A549 (cell line): ENCODE results near the gene TESMIN. TPM values are rescaled to one million over a fixed set of nuclear protein-coding genes. Genes with fewer than 3 reads are reported as not detected.

Experiments
- ATAC-seq, 2 experiments: fragments of 200-7000 bp in 1 of 2; fragments of >200 bp in 1 of 2; cut with Nextera tagmentation in 1 of 2; cut with Tn5 transposase in 1 of 2; 3 replicates each; pipeline versions ENCODE4 v1.8.0 to v1.9.1; 2018 to 2020; ENCODE audit warnings: mild to moderate bottlenecking in 1 of 2, moderate library complexity in 1 of 2
- CTCF ChIA-PET: fragments of 300-600 bp; sonication (Branson Sonifier 250); formaldehyde crosslinking; extraction: SDS; loops from one replicate; lab custom pipeline; 2021; ENCODE audit warnings: antibody characterized with exemption, inconsistent platforms; lab: Yijun Ruan, JAX
- POLR2A ChIA-PET: fragments of 350-600 bp; formaldehyde crosslinking; extraction: SDS; loops from one replicate; lab custom pipeline; 2021; ENCODE audit warnings: antibody characterized with exemption, inconsistent platforms; lab: Yijun Ruan, JAX
- DNase-seq, 2 experiments: peaks; one replicate each; pipeline versions ENCODE4 v3.0.0 to v3.0.0-alpha.2; 2011 to 2016; ENCODE audit warnings: low read depth in 1 of 2, low spot score in 1 of 2
- FAIRE-seq: peaks from 2 replicates; lab custom pipeline; 2011; peaks lifted over from hg19 to GRCh38; lab: Jason Lieb, UNC
- H3K27ac ChIP-seq, 2 experiments: fragments of >200 bp; sonication (Bioruptor Twin); formaldehyde crosslinking; 3 replicates each; pipeline ENCODE4 v1.5.1; 2016 to 2017
- H3K4me1 ChIP-seq: fragments of >200 bp; sonication (Bioruptor Twin); formaldehyde crosslinking; 3 replicates; pipeline ENCODE4 v1.6.1; 2016
- H3K4me2 ChIP-seq: fragments of >200 bp; sonication (Bioruptor Twin); formaldehyde crosslinking; 3 replicates; pipeline ENCODE4 v1.6.1; 2016
- H3K4me3 ChIP-seq: fragments of >200 bp; sonication (Bioruptor Twin); formaldehyde crosslinking; 3 replicates; pipeline ENCODE4 v1.5.1; 2016
- H3K9me3 ChIP-seq: fragments of >200 bp; sonication (Bioruptor Twin); formaldehyde crosslinking; 3 replicates; pipeline ENCODE4 v1.6.1; 2016
- CBX2 ChIP-seq: fragments of 200-600 bp; sonication (generic); IDR thresholded peaks from 2 replicates; pipeline ENCODE4 v1.6.1; 2016; ENCODE audit warnings: low read depth, mild to moderate bottlenecking, borderline replicate concordance
- CHD2 ChIP-seq: fragments of 150-350 bp; IDR thresholded peaks from 2 replicates; pipeline ENCODE4 v1.6.1; 2014; ENCODE audit warnings: low read length; ENCODE audit not compliant: partially characterized antibody
- EHF ChIP-seq: fragments of 250-450 bp; sonication (Bioruptor Pico); IDR thresholded peaks from 2 replicates; pipeline ENCODE4 v1.5.0; 2020; ENCODE audit warnings: mild to moderate bottlenecking
- HDAC2 ChIP-seq: fragments of 200-600 bp; sonication (generic); IDR thresholded peaks from 2 replicates; pipeline ENCODE4 v1.6.1; 2016
- MAFK ChIP-seq: fragments of 450-650 bp; IDR thresholded peaks from 2 replicates; pipeline ENCODE4 v1.6.1; 2014; ENCODE audit not compliant: partially characterized antibody
- MAZ ChIP-seq: fragments of 150-350 bp; IDR thresholded peaks from 2 replicates; pipeline ENCODE4 v1.6.1; 2014; ENCODE audit warnings: antibody characterized with exemption, low read depth, low read length, borderline replicate concordance
- PHF8 ChIP-seq: fragments of 200-600 bp; sonication (generic); IDR thresholded peaks from 2 replicates; pipeline ENCODE4 v1.6.1; 2016; ENCODE audit warnings: low read depth, mild to moderate bottlenecking, antibody characterized with exemption, moderate library complexity, borderline replicate concordance
- RAD21 ChIP-seq, 2 experiments: fragments of >200 bp in 1 of 2; sonication (Bioruptor Twin) in 1 of 2; formaldehyde crosslinking in 1 of 2; IDR thresholded peaks in 1 of 2; conservative IDR thresholded peaks in 1 of 2; 2 replicates in 1 of 2; 3 replicates in 1 of 2; pipeline ENCODE4 v1.6.1; 2012 to 2018; ENCODE audit warnings: inconsistent platforms in 1 of 2
- RARB ChIP-seq: fragments of 250-450 bp; sonication (Bioruptor Pico); IDR thresholded peaks from 2 replicates; pipeline ENCODE4 v1.8.0; 2021; ENCODE audit warnings: mild to moderate bottlenecking, moderate library complexity
- ZSCAN20 ChIP-seq: fragments of 250-450 bp; sonication (Bioruptor Pico); IDR thresholded peaks from 2 replicates; pipeline ENCODE4 v1.8.0; 2022; ENCODE audit warnings: mild to moderate bottlenecking, moderate library complexity
- WGBS: methylation state at CpG from one replicate; pipeline ENCODE4 v1.1.6; 2017; ENCODE audit errors: missing lambda C conversion rate; 5-methylcytosine and 5-hydroxymethylcytosine counted together
- polyA plus RNA-seq, 4 experiments: library from polyadenylated mRNA; depleted of rRNA in 3 of 4; stranded (reverse); fragments of >200 nt; fragmentation: RNase III in 1 of 4; extraction: RNeasy Plus Mini Kit Qiagen cat#74134 plus additional on column Dnase treatment in 1 of 4; gene quantifications; 2 replicates in 3 of 4; 3 replicates in 1 of 4; pipeline ENCODE4 v1.2.3, GENCODE V29; 2011 to 2017
- TF ChIP-seq, protein P1 (sequence below): fragments of >200 bp; sonication (Bioruptor Twin); formaldehyde crosslinking; IDR thresholded peaks from 3 replicates; pipeline ENCODE4 v1.5.1; 2016
- TF ChIP-seq, protein P2 (sequence below): fragments of 250-450 bp; sonication (Bioruptor Pico); IDR thresholded peaks from 2 replicates; pipeline ENCODE4 v1.5.0; 2021; ENCODE audit warnings: mild to moderate bottlenecking, moderate library complexity, borderline replicate concordance
- TF ChIP-seq, protein P3 (sequence below): fragments of >200 bp; sonication (Bioruptor Twin); formaldehyde crosslinking; IDR thresholded peaks from 2 replicates; pipeline ENCODE4 v1.6.1; 2016
- TF ChIP-seq, protein P4 (sequence below): IDR thresholded peaks from 2 replicates; pipeline ENCODE4 v1.6.1; 2012; ENCODE audit warnings: low read depth, borderline replicate concordance

TESMIN gene
- polyA plus RNA-seq, 2 of the 4 experiments (the other 2 are of a cell fraction): 4.5 to 5.2 TPM

DNA sequence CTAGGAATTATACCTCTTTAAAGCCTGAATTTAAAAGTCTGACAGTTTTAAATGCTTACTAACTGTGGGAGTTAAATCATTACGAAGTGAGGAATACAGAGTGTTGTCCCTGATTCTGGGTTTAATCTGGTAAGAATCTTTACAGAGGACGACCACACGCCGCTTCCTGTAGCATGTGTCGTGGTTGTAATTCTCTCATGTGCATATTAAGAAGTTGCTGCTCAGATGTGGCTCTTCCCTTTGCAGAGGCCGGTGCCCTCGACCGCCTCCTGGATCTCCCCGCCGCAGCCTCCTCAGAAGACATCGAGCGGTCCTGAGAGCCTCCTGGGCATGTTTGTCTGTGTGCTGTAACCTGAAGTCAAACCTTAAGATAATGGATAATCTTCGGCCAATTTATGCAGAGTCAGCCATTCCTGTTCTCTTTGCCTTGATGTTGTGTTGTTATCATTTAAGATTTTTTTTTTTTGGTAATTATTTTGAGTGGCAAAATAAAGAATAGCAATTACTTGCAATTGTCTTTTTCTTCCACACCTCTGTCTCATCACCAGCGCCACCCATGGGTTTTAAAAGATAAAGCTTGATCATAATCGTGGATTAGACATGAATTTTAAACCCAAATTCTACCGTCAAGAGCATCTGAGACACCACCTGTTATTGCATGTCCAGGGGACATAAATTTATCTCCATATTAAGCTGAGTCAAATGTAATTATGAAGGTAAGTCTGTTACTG lies 60.5 kb downstream of the TESMIN start:
- Histone ChIP-seq H3K4me1 (no peaks in the 10 kb centered on the region), H3K9me3 (no peaks in the 10 kb centered on the region), H3K27ac (no peak overlapping the region), H3K4me3 (no peak overlapping the region), H3K4me2 (no peak overlapping the region)
- ChIA-PET CTCF (interaction anchor here (1.4 to 1.5 kb wide), 2 partner anchors 12 to 13 kb away, joined by 3 to 6 read pairs; no protein-coding TSS in a partner anchor), POLR2A (interaction anchor here (0.7 kb wide), 1 partner anchor 163 kb away, joined by 3 read pairs; no protein-coding TSS in a partner anchor)
- no peak for ATAC-seq
- no peak for TF ChIP-seq CBX2
- 0 out of 5 replicates have a peak, but pooled peaks have one; percentile 8 to 10 for TF ChIP-seq RAD21 (conservative IDR thresholded peaks at IDR 0.05 in 1 of 2, IDR thresholded peaks at IDR 0.05 in 1 of 2)
- TF ChIP-seq, protein P1, sequence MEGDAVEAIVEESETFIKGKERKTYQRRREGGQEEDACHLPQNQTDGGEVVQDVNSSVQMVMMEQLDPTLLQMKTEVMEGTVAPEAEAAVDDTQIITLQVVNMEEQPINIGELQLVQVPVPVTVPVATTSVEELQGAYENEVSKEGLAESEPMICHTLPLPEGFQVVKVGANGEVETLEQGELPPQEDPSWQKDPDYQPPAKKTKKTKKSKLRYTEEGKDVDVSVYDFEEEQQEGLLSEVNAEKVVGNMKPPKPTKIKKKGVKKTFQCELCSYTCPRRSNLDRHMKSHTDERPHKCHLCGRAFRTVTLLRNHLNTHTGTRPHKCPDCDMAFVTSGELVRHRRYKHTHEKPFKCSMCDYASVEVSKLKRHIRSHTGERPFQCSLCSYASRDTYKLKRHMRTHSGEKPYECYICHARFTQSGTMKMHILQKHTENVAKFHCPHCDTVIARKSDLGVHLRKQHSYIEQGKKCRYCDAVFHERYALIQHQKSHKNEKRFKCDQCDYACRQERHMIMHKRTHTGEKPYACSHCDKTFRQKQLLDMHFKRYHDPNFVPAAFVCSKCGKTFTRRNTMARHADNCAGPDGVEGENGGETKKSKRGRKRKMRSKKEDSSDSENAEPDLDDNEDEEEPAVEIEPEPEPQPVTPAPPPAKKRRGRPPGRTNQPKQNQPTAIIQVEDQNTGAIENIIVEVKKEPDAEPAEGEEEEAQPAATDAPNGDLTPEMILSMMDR: 0 out of 3 replicates have a peak, but pooled peaks have one; percentile 8
- peak; percentile 92 for TF ChIP-seq MAFK
- FAIRE-seq: no peak
- DNase-seq: no peak
- 77% methylated on average over 16 of the region's 16 CpGs for WGBS

DNA sequence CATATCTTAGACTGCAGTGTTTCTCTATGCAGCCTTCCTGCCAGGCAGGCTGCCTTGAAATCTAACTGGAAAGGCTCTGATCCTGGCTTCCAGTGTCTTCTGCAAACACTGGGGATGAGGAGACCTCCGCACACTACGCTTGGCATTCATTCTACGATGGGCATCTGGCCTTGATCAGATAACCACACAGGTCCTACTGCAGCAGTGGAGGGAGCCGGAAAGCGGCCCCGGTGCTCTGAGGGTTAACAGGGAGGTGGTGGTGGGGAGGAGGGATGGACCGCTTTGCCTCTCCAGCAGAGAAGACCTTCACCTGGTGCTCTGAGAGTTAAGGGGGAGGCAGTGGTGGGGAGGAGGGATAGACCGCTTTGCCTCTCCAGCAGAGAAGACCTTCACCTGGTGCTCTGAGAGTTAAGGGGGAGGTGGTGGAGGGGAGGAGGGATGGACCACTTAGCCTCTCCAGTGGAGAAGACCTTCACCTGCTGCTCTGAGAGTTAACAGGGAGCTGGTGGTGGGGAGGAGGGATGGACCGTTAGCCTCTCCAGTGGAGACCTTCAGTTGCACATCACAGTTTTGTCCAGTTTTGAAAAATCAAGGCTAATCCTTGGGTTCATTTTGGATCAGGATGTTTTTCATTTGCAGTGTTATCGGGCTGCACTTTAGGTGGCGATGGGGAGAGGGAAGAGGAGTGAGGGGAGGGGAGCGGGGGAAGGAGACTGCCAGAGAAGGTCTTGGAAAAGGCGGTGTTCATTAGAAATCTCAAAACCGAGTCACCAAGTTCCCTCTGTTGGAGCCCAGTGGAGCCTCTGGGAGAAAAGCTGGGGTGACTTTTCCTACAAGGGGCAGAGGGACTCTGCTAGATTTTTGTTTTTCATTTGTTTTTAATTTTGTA lies 61.3 kb downstream of the TESMIN start:
- Histone ChIP-seq H3K4me3 (no peak overlapping the region), H3K27ac (no peak overlapping the region), H3K4me2 (no peak overlapping the region), H3K9me3 (no peaks in the 10 kb centered on the region), H3K4me1 (no peaks in the 10 kb centered on the region)
- TF ChIP-seq HDAC2 (no peak), CHD2 (no peak), PHF8 (no peak), EHF (CRISPR knock-in tag) (no peak), ZSCAN20 (no peak), MAZ (no peak), RARB (CRISPR knock-in tag) (no peak)
- TF ChIP-seq, protein P2, sequence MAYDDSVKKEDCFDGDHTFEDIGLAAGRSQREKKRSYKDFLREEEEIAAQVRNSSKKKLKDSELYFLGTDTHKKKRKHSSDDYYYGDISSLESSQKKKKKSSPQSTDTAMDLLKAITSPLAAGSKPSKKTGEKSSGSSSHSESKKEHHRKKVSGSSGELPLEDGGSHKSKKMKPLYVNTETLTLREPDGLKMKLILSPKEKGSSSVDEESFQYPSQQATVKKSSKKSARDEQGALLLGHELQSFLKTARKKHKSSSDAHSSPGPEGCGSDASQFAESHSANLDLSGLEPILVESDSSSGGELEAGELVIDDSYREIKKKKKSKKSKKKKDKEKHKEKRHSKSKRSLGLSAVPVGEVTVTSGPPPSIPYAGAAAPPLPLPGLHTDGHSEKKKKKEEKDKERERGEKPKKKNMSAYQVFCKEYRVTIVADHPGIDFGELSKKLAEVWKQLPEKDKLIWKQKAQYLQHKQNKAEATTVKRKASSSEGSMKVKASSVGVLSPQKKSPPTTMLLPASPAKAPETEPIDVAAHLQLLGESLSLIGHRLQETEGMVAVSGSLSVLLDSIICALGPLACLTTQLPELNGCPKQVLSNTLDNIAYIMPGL (CRISPR knock-in tag): no peak
- TF ChIP-seq, protein P1: no peak
- TF ChIP-seq, protein P3, sequence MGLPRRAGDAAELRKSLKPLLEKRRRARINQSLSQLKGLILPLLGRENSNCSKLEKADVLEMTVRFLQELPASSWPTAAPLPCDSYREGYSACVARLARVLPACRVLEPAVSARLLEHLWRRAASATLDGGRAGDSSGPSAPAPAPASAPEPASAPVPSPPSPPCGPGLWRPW: no peak
- TF ChIP-seq, protein P4, sequence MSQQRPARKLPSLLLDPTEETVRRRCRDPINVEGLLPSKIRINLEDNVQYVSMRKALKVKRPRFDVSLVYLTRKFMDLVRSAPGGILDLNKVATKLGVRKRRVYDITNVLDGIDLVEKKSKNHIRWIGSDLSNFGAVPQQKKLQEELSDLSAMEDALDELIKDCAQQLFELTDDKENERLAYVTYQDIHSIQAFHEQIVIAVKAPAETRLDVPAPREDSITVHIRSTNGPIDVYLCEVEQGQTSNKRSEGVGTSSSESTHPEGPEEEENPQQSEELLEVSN: no peak
- POLR2A ChIA-PET: no interaction called here
- no peak for DNase-seq
- FAIRE-seq: no peak
- 83% methylated on average over 14 of the region's 14 CpGs for WGBS
- CTCF ChIA-PET: no interaction called here
- ATAC-seq: no peak
